ENCODE data around the gene PSPN. TPM values are rescaled to one million over a fixed set of nuclear protein-coding genes. Genes with fewer than 3 reads are reported as not detected.
A peak's percentile ranks its signal among the peaks of the same experiment; 100 is the strongest.

Gene PSPN
- total and polyA plus RNA-seq, 9 of the 15 experiments (the other 6 are each of a cell fraction or from before 2014, with no cell fraction given) = 0.21 to 1.1 (median 0.58) TPM

DNA sequence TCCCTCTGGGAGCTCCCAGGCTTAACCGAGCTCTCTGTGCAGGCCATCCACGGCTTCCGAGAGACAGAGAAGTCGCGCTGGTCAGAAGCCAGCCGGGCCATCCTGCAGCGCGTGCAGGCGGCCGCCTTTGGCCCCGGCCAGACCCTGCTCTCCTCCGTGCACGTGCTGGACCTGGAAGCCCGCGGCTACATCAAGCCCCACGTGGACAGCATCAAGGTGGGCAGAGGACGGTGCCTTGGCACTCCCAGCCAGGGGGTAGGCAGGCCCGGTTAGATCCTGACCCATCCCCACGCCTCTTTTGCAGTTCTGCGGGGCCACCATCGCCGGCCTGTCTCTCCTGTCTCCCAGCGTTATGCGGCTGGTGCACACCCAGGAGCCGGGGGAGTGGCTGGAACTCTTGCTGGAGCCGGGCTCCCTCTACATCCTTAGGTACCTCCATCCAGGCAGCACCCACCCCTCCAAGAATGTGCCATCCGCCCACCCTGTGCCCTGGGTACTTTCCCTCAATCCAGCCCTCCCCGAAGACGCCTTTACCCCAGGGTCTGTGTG, 1.5 kb downstream of the PSPN start:
- DNase-seq (ENCODE audit: extremely low read depth in 1 of 4, low spot score in 3 of 4) (no peak), ATAC-seq (no peak), FAIRE-seq (no peak)
- Histone ChIP-seq H3K27ac (ENCODE audit: extremely low read depth, low read depth, low read length) (peak overlapping the region; percentile 66), H2AFZ (ENCODE audit: low read depth, low read length) (0 out of 2 replicates have a peak overlapping the region, but pooled peaks have one; percentile 81), H3K9me1 (ENCODE audit: control insufficient read depth, insufficient read depth, low read length) (no peaks in the 10 kb centered on the region), H3K36me3 (ENCODE audit: control insufficient read depth, insufficient read depth, low read length) (peaks cover 31% of the 10 kb centered on the region; the same call in 1 of the 3 replicates), H3K4me3 (no peak overlapping the region), H3K4me2 (ENCODE audit: insufficient read depth, low read length) (peak overlapping the region; percentile 77), H3K9me3 (replicated peaks; ENCODE audit: control insufficient read depth, insufficient read depth, low read depth, low read length) (no peaks in the 10 kb centered on the region), H3K9ac (ENCODE audit: insufficient read depth in 1 of 2, low read depth in 2 of 2, low read length in 2 of 2) (peak overlapping the region; percentile 47 to 86), H3K79me2 (ENCODE audit: control insufficient read depth, insufficient read depth, low read length) (peaks cover 7% of the 10 kb centered on the region; the same call in 2 of the 3 replicates), H3K4me1 (replicated peaks in 1 of 2; ENCODE audit: control insufficient read depth in 2 of 2, insufficient read depth in 2 of 2, low read length in 2 of 2) (peaks cover 8 to 58% of the 10 kb centered on the region in 2 experiments), H3K27me3 (ENCODE audit: control insufficient read depth in 2 of 2, insufficient read depth in 2 of 2, low read length in 2 of 2) (no peaks in the 10 kb centered on the region), H4K20me1 (replicated peaks; ENCODE audit: control insufficient read depth, insufficient read depth, low read length) (no peaks in the 10 kb centered on the region)
- intact Hi-C loops (cut with micrococcal nuclease) = no loop called here
- in situ Hi-C loops (cut with MboI) = no loop called here
- TF ChIP-seq, protein P1, sequence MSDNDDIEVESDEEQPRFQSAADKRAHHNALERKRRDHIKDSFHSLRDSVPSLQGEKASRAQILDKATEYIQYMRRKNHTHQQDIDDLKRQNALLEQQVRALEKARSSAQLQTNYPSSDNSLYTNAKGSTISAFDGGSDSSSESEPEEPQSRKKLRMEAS (CRISPR knock-in tag; IDR thresholded peaks at IDR 0.05) = peak; percentile 41; the same call in 1 of the 2 replicates
- TF ChIP-seq, protein P2, sequence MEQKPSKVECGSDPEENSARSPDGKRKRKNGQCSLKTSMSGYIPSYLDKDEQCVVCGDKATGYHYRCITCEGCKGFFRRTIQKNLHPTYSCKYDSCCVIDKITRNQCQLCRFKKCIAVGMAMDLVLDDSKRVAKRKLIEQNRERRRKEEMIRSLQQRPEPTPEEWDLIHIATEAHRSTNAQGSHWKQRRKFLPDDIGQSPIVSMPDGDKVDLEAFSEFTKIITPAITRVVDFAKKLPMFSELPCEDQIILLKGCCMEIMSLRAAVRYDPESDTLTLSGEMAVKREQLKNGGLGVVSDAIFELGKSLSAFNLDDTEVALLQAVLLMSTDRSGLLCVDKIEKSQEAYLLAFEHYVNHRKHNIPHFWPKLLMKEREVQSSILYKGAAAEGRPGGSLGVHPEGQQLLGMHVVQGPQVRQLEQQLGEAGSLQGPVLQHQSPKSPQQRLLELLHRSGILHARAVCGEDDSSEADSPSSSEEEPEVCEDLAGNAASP (IDR thresholded peaks at IDR 0.05) = no peak
- TF ChIP-seq RBFOX2 (IDR thresholded peaks at IDR 0.05; ENCODE audit: low read depth, low read length) = peak; percentile 46; the same call in 1 of the 2 replicates
- ChIA-PET POLR2A (interaction anchor here (1.0 to 2.5 kb wide), 4 partner anchors 14 to 298 kb away, joined by 3 to 11 read pairs (median 6); partner anchors contain the start of genes GTF2F1 and KHSRP), CTCF (ENCODE audit: low intra/inter-chr PET ratio) (no interaction called here)
- BruUV-seq (replicated peaks) = TSS peak; percentile 56
- 64% methylated on average over 27 of the region's 29 CpGs for WGBS (ENCODE audit: insufficient coverage, low coverage, missing lambda C conversion rate)
